CD4-positive, alpha-beta T cell treated with Interleukin-17A for 1 hour (primary cell): ENCODE data around the gene POLG2.

Experiments
- DNase-seq: peaks from one replicate; pipeline ENCODE4 v3.0.0-alpha.2; 2020

POLG2 gene

DNA sequence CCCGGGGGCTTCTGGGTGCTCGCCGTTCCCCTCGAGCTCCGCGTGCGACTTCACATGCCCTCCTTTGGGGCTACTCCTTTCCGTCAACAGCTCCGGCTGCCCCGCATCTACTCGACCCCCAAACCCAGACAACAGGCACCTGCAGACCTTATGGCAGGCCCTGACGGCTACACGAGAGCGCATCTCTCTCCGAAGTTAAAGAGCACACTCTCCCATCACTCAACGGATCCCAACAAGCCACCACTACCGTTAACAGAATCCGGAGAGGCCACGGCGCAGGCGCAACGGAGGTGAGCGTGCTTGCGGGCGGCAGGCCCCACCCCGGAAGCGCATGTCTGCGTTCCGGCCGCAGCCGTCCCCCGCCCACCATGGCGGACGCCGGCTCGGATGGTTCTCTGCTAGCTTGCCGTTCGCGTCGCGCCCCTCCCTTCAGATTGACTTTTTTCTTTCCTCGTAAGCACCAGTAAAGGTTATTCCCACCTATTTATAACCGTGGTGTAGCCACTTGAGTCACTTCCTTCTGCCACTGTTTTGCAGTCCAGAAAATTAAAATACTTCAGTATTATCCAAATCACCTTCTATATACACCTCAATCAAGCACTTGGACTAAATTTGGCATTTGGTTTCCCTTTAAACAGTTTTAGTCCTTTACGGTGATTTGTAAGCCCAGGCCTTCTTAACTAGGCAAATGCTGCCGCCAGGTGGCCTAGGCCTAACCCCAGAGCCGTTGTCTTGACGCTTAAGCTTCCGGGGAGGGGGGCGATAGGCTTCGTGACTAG, at the start of gene POLG2:
TSS of gene POLG2 (minus strand) at position 269 of the 779 bp plus-strand sequence. CDS start at position 183, 86 bp downstream.
- DNase-seq, result peak; percentile 96

DNA sequence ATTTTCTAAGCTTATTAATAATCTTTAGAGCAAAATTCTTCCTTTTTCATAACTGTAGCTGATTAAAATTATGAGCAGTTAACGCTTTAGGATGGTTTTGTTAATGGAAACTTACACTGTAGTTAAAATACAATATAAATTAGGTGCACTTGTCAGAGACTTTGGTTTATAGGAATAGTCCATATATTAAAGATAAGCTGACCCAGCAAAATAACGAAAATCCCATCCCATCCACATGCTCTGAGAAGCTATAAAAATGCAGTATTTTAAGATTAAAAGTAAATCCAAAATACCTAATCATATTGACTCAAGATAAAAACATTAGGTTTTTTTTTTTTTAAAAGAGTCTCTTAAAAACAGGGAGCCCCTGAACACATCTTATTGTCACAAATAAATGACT, 47.9 kb upstream of the POLG2 start:
- DNase-seq, result no peak

DNA sequence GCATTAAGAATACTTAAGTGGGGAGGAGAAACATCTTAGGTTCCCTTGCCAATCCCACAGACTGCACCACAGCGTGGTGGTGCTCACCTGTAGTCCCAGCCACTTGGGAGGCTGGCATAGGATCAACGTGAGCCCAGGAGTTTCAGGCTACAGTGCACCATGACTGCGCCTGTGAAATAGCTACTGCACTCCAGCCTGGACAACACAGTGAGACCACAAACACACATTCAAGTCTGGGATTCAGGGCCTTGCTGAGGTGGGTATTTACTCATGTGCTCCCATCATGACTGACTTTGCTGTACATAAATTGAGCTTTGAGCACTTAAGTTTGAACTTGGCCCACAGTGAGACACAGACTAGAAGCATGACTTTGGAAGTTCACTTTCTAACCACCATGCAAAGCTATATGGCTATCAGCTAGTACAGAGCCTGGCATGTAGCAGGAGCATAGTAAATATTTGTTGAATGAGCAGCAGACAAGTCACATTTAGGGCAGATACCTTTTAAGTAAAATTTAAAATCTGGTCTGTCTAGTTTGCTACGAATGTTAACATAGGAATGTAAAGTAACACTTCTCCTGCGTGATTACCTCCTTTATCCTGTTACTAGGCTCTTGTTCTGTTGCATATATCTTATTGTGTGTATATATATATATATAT, 43.4 kb upstream of the POLG2 start:
- no peak for DNase-seq

DNA sequence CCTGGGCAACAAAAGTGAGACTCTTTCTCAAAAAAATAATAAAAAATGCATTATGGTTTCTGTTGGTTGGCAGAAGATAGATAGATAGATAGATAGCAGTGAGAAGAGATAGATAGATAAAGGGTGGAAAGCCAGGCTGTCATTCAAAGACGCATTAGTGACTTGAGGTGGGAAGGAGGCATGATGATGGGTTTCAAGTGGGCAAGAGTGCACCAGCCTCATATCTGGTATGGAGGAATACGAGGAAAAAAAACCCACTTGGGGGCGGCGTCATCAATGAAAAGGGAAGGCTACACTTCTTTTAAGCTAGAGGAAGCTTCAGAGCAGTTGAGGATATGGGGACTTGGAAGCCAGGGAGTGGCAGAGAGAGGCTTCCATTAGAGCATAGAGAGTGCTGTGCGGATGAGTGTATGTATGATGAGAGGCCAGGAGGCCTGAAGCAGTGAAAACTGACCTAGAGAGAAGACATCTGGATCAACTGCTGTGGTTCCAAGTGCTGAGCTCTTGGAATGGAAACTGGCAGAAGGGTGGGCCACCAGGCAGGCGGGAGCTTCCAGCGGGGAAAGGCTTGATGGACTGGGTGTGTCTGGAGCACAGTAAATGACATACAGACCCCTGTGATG, 41.8 kb upstream of the POLG2 start:
- no peak for DNase-seq

DNA sequence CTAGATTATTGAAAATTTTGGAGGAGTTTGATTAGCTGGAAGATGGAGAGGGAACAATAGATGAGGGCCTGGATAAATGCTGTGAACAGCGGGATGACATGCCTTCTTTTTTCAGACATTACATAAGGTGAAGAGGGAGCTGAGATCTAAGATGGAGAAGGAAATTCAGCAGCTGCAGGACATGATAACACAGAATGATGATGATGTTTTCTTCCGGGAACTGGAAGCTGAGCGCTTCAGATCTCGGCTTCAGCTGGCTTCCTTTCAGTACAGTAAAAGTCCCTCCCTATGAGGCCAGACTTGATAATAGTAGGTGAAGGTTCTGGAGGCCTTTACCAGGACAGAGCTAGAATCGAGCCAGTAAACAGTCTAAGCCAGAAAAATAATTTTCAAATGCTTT, 40.6 kb upstream of the POLG2 start:
- DNase-seq, result no peak

DNA sequence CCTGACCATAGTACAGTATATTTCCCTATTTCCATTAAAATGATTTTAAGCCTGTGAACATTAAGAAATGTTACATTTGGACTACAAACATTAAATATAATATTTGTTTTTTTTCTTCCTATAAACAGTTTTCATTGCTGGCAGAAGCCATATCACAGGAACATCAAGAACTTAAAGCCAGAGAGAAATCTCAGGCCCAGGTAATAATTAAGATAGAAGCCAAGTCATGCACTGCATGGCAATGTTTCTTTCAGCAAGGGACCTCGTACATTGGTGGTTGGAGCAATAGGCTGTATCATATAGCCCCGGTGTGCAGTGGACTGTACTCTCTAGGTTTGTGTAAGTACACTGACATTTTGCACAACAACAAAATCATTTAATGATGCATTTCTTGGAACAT, 40.1 kb upstream of the POLG2 start:
- no peak for DNase-seq

DNA sequence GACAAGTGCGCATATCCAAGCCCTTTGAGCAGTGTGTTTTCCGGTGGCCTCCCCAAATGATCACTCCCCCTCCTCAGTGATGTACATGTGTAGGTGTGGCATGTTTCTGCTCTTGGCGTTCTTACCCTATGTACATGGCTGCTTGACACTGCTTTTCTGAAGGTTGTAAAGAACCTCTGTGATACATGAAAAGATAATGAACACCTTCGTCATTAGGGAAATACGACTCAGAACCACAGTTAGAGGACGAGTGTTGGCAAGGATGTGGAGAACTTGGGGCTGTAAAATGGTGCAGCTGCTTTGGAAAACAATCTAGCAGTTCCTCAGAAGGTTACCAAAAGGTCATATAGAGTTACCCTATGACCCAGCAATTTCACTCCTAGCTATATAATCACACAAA, 38.5 kb upstream of the POLG2 start:
- no peak for DNase-seq

DNA sequence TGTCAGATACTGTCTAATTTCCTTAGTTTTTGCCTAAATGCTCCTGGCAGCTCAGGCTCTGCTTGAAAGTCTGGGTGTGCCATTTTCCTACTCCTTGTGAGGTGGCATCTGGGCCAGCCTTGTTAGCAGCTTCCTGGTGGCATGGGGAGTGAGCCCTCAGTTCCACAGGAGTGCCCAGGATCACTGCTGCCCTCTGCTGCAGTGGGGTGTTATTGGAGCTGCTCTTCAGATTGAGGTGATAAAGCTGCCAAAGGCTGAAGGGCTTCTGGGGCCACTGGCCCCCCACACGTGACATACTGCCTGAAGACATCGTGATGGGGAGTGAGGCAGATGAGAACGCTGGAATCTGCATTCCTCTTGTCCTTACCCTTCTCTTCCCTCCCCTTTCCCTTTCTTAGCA, 37.3 kb upstream of the POLG2 start:
- peak; percentile 15 for DNase-seq

DNA sequence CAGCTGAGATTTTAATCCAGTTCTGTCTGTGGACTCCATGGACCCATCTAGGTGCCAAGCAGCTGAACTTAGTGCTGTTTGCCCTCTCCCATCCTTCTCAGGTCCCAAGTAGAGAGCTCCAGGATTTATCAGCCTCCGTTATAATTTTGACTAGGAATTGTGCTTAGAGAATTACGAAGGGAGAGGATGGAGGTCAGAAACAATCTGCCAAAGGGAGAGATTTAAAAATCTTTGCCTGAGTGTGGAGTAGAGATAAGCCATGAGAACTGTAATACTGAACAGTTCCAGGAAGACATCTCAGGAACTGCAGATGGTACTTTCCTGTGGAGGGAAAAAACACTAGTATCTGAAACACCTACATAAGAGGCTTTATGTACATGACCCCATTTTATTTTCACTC, 36.9 kb upstream of the POLG2 start:
- no peak for DNase-seq

DNA sequence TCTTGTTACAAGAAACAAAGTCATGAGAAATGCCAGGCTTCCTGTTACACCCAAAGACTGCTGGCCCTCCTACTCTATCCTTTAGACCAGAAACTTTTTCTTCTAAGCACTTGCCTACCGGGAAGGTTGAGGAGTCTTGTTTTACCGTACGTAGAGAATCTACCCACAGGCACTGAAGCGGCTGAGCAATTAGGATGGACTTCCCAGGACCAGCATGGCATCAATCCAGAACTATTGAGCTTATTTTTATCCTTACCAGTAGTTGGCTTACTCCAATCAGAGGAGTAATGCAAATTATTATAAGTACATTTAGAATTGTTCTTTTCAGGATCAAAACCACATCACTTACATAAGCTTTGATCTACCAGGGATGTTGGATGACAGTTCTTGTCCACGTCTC, 35.6 kb upstream of the POLG2 start:
- no peak for DNase-seq

DNA sequence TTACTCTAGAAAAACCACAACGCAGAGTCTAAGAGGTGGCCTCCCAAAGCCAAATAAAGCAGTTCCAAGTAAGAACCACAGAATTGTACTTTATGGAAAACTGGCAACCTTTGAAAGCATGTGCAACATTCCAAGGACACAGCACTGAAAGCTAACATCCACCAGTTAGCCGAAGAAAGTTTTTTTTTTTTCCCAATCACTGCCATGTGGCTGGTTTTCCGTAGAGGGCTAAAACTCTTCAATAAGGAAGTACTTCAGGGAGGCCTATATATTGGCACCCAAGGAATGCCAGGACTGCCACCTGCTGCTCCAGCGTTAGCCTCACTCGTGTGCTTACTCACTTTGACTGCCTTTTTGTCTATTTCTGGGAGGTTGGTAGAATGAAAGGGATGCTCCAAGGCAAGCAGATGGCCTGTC, 35.1 kb upstream of the POLG2 start:
- DNase-seq, result no peak

DNA sequence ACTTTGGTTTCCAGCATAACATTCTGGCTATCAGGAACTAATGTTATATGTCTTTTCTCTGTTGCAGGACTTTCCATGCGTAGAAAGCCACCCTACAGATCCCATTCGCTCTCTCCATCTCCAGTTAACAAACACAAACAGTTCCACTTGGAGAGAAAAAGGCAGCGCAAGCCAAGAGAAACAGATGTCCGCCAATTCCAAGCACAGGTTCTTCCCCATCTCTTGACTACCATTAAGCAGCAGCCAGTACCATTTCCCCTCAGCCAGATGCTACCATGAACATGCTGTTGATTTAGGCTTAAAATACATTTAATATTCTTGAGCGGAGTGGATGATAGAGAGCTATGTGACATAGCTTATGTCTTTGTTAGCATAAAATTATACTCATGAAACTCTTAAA, 32.4 kb upstream of the POLG2 start:
- no peak for DNase-seq

DNA sequence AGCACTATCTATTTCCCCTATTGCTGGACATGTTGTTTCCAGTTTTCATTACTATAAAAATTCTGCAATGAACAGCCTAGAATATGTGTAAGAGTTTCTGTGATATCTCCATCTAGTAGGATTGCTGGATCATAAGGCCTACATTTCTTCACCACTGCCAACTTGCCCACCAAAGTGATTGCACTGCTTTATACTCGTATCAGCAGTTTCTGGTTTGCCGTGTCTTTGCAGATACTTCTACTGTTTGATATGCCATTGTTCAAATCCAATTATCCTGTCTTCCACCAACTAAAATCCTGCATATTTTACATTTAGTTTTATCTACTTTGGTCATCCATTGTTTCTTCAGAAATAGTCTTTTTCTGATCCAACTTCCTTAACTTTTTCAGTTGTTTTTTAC, 31.1 kb upstream of the POLG2 start:
- DNase-seq, result no peak

DNA sequence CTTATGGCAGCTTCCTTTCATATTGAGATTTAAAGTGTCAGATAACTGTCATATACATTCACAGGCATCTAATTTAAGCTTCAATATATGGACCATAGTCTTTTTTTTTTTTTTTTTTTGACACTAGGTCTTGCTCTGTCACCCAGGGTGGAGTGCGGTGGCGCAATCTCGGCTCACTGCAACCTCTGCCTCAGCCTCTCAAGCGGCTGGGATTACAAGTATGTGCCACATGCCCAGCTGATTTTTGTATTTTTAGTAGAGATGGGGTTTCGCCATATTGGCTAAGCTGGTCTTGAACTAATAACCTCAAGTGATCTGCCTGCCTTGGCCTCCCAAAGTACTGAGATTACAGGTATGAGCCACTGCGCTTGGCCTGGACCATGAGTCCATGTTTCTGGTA, 23.5 kb upstream of the POLG2 start:
- no peak for DNase-seq

DNA sequence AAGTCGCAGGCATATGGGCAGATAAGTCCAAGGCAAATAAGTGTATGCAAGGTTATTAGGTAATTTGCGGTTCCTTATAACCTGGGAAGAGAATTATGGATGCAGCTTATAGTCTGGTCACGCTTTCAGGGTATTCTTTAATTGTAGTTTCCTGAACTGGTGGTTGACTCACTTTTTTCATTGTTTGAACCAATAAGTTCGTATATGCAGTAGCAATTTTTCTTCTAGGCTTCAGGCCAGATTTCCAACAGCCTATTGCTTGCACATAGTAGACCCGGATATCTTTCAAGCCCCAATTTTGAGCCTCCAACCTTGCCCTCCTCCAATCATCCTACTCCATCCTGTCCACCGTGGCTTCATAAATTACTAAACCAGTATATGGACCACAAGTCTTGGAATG, 22.7 kb upstream of the POLG2 start:
- DNase-seq, result no peak

DNA sequence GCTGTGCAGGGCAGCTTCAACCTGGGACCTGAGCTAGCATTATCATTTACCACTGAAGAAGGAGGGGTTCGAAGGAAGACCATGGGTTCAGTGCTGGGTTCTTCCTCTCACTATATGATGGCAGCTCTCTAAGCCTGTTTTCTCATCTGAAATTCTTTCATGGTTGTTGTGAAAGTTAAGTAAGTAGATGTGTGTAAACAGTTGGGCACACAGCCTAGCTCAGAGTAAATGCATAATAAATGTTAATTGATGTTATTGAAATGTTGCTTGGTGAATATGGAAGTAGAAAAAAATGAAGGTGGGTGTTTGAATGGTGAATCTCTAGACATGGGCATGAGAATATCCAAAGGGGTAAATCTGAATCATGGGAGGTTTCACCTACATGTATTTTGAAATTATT, 19.0 kb upstream of the POLG2 start:
- DNase-seq, result no peak

DNA sequence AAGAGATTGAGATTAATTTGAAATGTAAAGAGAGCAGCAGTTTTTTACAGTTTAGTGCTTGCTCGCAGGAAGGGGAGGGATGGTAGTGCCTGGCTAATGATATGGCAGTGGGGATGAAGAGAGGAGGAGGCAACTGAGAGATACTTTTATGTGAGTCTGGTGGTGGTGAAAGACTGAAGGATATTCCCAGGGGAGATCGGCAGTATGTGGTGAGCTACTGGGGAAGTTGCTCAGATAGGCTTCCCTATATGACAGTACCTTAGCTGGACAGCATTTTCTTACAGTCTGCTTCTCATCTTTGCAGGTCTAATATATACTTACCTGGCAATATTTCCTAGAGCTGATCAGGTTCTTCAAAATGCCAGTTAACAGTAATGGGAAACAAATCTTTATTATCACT, 18.6 kb upstream of the POLG2 start:
- DNase-seq, result no peak

DNA sequence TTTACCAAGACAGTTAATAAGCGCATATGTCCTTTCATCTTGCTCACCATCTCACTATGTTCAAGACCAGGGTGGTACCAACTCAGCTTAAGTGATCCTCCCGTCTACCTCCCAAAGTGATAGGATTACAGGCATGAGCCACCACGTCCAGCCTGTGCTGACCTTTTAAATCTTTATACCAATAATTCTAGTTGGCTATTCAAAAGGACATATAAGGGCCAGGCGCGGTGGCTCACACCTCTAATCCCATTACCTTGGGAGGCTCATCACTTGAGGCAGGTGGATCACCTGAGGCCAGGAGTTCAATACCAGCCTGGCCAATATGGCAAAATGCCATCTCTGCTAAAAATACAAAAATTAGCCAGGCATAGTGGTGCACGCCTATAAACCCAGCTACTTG, 12.3 kb upstream of the POLG2 start:
- no peak for DNase-seq

DNA sequence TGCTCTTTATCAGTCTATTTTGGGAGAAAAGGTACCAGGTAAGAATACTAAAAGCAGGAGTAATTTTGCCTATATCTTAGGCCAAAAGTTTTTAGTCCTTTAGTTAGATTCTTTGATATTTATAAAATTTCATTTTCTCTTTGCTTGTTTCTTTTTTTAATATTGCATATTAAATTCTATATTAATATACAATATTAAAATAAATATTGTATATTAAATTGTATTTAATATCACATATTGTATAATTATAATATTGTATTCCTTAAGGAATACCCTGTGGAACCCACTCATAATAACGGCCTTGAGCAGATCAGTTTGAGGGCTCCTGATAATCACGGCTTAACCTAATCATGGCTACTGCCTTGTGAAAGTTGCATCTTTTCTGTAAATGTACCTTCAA, 11.8 kb upstream of the POLG2 start:
- DNase-seq, result no peak

DNA sequence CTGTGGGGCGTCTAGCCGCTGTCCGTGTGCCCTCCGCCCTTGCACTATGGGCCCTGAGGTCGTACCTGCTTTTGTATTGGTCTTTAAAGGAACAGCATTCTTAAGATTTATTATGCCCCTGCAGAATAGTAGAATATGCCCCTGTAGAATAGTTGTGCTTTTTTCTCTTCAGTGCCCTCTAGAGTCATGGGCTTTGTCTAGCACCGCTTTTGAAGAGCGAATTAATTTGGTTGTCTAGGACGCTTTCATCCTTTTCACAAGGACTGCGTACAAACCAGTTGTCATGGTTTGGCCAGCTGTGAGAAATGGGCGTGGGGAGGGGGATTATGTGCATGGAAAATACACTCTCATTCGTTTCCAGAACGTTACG, 10.5 kb upstream of the POLG2 start:
- peak; percentile 82 for DNase-seq

DNA sequence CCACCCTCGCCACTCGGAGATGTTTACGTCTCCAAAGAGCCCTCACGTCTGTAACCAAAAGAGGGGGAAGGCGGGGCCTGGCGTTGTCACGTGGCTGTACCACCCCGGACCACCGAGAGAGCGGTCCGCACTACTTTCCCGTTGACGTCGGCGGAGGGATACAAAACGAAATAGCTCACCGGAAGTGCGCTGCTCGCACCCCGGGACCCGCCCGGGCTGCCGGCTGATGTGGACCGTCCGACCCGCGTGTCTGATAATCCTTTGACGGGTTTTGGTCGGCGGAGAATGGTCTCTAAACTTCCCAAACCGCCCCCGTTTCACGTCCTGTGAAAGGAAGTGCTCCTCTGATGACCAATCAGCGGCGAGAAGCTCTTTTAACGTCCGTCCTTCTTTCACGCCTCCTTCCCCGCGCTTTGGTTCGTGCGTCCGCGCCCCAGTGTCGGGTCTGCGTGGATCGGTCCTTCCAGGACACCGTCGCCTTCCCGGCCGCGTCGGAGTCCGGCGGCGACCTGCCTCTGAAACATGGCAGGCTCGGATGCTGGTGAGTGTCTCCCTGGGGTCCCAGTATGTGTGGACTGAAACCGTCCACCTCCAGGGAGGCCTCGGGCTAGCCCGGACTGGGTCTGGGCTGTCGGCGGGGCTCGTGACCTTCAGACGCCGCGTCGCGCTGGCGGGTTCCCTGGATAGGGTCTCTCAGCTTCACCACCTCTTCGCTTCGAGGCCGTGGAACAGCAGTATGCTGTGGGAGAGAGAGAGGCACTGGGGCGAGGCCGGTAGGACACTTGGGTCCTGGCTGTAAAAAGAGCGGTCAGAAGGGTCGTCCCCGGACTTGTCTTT, 9.9 kb upstream of the POLG2 start, which contains the start of gene CEP95:
TSS of gene CEP95 (plus strand) at position 402 of the 837 bp plus-strand sequence. CDS start at position 523, 121 bp downstream.
- no peak for DNase-seq

DNA sequence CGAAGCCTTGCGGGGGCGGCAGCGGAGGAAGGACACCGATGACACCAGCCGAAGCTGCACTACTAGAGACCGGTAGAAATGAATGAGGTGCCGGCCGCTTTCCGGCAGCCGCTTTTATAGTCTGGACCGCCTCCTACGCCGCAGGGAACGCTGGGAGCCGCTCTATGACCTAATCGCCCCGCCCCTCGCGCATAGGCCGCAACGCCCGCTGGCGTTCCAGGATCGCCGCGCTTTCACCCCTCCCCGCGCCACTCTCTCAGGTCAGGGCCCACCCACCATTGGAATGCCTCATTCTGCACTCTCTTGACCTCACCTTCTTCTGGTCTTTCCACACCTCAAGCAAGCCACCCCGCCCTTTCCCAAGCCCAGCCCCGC, 9.3 kb upstream of the POLG2 start, which contains the start of gene DDX5:
TSS of gene DDX5 (minus strand) at position 89 of the 375 bp plus-strand sequence. CDS start 170 bp downstream, outside the sequence.
- DNase-seq, result peak; percentile 98
